ENCODE measurements around the gene CD302. TPM values are rescaled to one million over a fixed set of nuclear protein-coding genes. Genes with fewer than 3 reads are reported as not detected.

CD302 gene
- total and polyA plus RNA-seq, 2 donors from 2014 or later: 8.7 to 33.2 TPM

DNA sequence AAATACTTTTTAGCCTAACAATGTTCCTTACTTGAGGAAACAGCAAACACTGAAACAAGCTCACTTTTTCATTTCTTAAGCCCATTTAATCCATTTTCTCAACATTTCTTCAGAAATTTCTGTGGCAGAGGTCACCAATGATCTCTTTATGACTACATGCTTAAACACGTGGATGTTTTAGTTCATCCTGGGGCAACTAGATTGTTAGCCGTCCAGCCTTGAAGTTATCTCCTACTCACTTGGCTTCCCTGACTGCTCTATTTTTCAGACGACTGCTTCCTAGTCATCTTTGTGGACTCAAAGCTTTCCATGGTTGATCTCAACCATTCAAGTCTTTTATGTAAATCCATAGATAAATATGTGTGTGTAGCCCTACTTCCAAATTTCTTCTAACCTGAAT lies 24.1 kb downstream of the CD302 start:
- Histone ChIP-seq H3K9me3 (ENCODE audit: control insufficient read depth in 2 of 3, insufficient read depth in 1 of 3, low read length in 3 of 3) (no peaks in the 10 kb centered on the region), H3K27me3 (ENCODE audit: control insufficient read depth, insufficient read depth, low read length) (no peaks in the 10 kb centered on the region), H3K36me3 (ENCODE audit: control insufficient read depth in 2 of 3, insufficient read depth in 3 of 3, low read length in 3 of 3) (peaks cover 0 to 2% (median 0%) of the 10 kb centered on the region in 3 donors), H3K27ac (ENCODE audit: low read depth in 2 of 2, low read length in 2 of 2) (no peak overlapping the region), H3K4me1 (ENCODE audit: control insufficient read depth in 2 of 3, insufficient read depth in 2 of 3, low read depth in 1 of 3, low read length in 3 of 3) (no peaks in the 10 kb centered on the region), H3K4me3 (ENCODE audit: low read length in 3 of 3) (no peak overlapping the region), H3K9ac (ENCODE audit: low read length in 3 of 3) (no peak overlapping the region)
- no peak for TF ChIP-seq CTCF (IDR thresholded peaks at IDR 0.05; ENCODE audit: borderline replicate concordance, extremely low read depth, insufficient read depth)
- no peak for DNase-seq
- FAIRE-seq: no peak
- intact Hi-C loops (cut with DNase I): no loop called here

DNA sequence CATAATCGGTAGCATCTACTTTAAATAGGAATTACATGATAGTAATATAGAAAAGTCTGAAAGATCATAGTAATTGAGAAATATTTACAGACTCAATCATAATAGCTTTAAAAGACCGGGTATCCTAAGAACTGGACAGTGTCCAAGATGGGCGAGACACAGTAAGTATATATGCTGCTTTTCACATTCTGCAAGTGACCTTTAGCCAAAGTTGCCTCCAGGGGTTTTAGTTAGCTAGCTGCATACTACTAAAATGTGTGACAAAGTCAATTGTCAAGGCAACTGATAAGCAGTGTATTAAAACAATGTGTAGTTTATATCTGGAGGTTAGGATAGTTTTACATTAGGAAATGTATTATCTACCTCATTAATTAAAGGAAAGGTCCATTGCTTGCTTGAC lies 24.6 kb downstream of the CD302 start:
- H3K4me1 ChIP-seq (ENCODE audit: control insufficient read depth in 2 of 3, insufficient read depth in 2 of 3, low read depth in 1 of 3, low read length in 3 of 3): no peaks in the 10 kb centered on the region
- no peak overlapping the region for H3K9ac ChIP-seq (ENCODE audit: low read length in 3 of 3)
- peaks cover 0 to 2% (median 1%) of the 10 kb centered on the region in 3 donors for H3K36me3 ChIP-seq (ENCODE audit: control insufficient read depth in 2 of 3, insufficient read depth in 3 of 3, low read length in 3 of 3)
- TF ChIP-seq CTCF (IDR thresholded peaks at IDR 0.05; ENCODE audit: borderline replicate concordance, extremely low read depth, insufficient read depth): no peak
- no peaks in the 10 kb centered on the region for H3K27me3 ChIP-seq (ENCODE audit: control insufficient read depth, insufficient read depth, low read length)
- no peak overlapping the region for H3K27ac ChIP-seq (ENCODE audit: low read depth in 2 of 2, low read length in 2 of 2)
- H3K4me3 ChIP-seq (ENCODE audit: low read length in 3 of 3): no peak overlapping the region
- DNase-seq (peak in 1 of 5 donors; percentile 33), FAIRE-seq (no peak)
- intact Hi-C loops (cut with DNase I): no loop called here
- H3K9me3 ChIP-seq (ENCODE audit: control insufficient read depth in 2 of 3, insufficient read depth in 1 of 3, low read length in 3 of 3): no peaks in the 10 kb centered on the region

DNA sequence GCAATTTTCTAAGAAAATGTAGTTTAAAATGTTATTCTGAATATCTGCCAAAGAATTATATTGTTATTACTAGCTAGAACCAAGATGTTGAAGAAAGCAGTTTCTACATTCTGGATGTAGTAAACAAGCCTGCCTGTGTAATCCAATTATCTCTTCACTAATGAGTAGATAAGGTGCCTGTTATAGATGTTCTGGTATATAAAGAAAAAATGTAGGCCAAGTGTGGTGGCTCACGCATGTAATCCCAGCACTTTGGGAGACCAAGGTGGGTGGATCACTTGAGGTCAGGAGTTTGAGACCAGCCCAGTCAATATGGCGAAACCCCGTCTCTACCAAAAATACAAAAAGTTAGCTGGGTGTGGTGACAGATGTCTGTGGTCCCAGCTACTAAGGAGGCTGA lies 28.9 kb downstream of the CD302 start:
- FAIRE-seq (no peak), DNase-seq (no peak)
- Histone ChIP-seq H3K4me3 (ENCODE audit: low read length in 3 of 3) (no peak overlapping the region), H3K9ac (ENCODE audit: low read length in 3 of 3) (no peak overlapping the region), H3K27ac (ENCODE audit: low read depth in 2 of 2, low read length in 2 of 2) (no peak overlapping the region), H3K27me3 (ENCODE audit: control insufficient read depth, insufficient read depth, low read length) (no peaks in the 10 kb centered on the region), H3K9me3 (ENCODE audit: control insufficient read depth in 2 of 3, insufficient read depth in 1 of 3, low read length in 3 of 3) (no peaks in the 10 kb centered on the region), H3K36me3 (ENCODE audit: control insufficient read depth in 2 of 3, insufficient read depth in 3 of 3, low read length in 3 of 3) (peaks cover 0 to 19% (median 13%) of the 10 kb centered on the region in 3 donors), H3K4me1 (ENCODE audit: control insufficient read depth in 2 of 3, insufficient read depth in 2 of 3, low read depth in 1 of 3, low read length in 3 of 3) (no peaks in the 10 kb centered on the region)
- intact Hi-C loops (cut with DNase I): no loop called here
- no peak for TF ChIP-seq CTCF (IDR thresholded peaks at IDR 0.05; ENCODE audit: borderline replicate concordance, extremely low read depth, insufficient read depth)

- no peaks in the 10 kb centered on the region for H3K4me1 ChIP-seq (ENCODE audit: control insufficient read depth in 2 of 3, insufficient read depth in 2 of 3, low read depth in 1 of 3, low read length in 3 of 3)
- DNase-seq (no peak), FAIRE-seq (no peak)
- no peak overlapping the region for H3K9ac ChIP-seq (ENCODE audit: low read length in 3 of 3)
- H3K27me3 ChIP-seq (ENCODE audit: control insufficient read depth, insufficient read depth, low read length): no peaks in the 10 kb centered on the region
- H3K36me3 ChIP-seq (ENCODE audit: control insufficient read depth in 2 of 3, insufficient read depth in 3 of 3, low read length in 3 of 3): peaks cover 6 to 29% (median 26%) of the 10 kb centered on the region in 3 donors
- no peaks in the 10 kb centered on the region for H3K9me3 ChIP-seq (ENCODE audit: control insufficient read depth in 2 of 3, insufficient read depth in 1 of 3, low read length in 3 of 3)
- TF ChIP-seq CTCF (IDR thresholded peaks at IDR 0.05; ENCODE audit: borderline replicate concordance, extremely low read depth, insufficient read depth): no peak
- intact Hi-C loops (cut with DNase I): no loop called here
- H3K4me3 ChIP-seq (ENCODE audit: low read length in 3 of 3): no peak overlapping the region
- no peak overlapping the region for H3K27ac ChIP-seq (ENCODE audit: low read depth in 2 of 2, low read length in 2 of 2)
Observed at GRCh38 chr2:159762075-159762474, 35.9 kb downstream of the CD302 start.
